Heart right ventricle (tissue), 16 donors: ENCODE results near the gene SELL. TPM values are rescaled to one million over a fixed set of nuclear protein-coding genes. Genes with fewer than 3 reads are reported as not detected.

Experiments
- ATAC-seq, 8 donors: fragments of 200-7000 bp; cut with Tn5 transposase; one replicate each; pipeline ENCODE4 v1.9.1; 2020; ENCODE audit warnings: mild to moderate bottlenecking in 8 of 8, moderate library complexity in 8 of 8, moderate number of reproducible peaks in 1 of 8
- DNase-seq, 2 donors: peaks; one replicate each; pipeline ENCODE4 v3.0.0-alpha.2; 2020
- H3K27ac ChIP-seq, 10 donors: fragments of 200-600 bp; sonication (generic) in 2 of 10; one replicate each; pipeline versions ENCODE4 v1.5.0 to v1.8.0; 2020 to 2022; ENCODE audit warnings: mild to moderate bottlenecking in 3 of 10
- H3K27me3 ChIP-seq, 7 donors: fragments of 200-600 bp; one replicate each; pipeline ENCODE4 v1.8.0; 2021 to 2022; ENCODE audit warnings: mild to moderate bottlenecking in 2 of 7
- H3K36me3 ChIP-seq, 9 donors: fragments of 200-600 bp; sonication (generic) in 1 of 9; one replicate each; pipeline versions ENCODE4 v1.5.0 to v1.8.0; 2020 to 2022; ENCODE audit warnings: mild to moderate bottlenecking in 2 of 9
- H3K4me1 ChIP-seq, 9 donors: fragments of 200-600 bp; sonication (generic) in 1 of 9; one replicate each; pipeline versions ENCODE4 v1.5.0 to v1.8.0; 2020 to 2022; ENCODE audit warnings: mild to moderate bottlenecking in 4 of 9
- H3K4me3 ChIP-seq, 10 donors: fragments of 200-600 bp; sonication (generic) in 2 of 10; one replicate each; pipeline versions ENCODE4 v1.5.0 to v1.8.0; 2020 to 2022; ENCODE audit warnings: mild to moderate bottlenecking in 7 of 10, moderate library complexity in 2 of 10
- H3K9me3 ChIP-seq, 11 donors: fragments of 200-600 bp in 10 of 11; sonication (generic) in 2 of 11; one replicate each; pipeline versions ENCODE4 v1.5.0 to v1.8.0; 2013 to 2022; ENCODE audit warnings: mild to moderate bottlenecking in 2 of 11, control low read depth in 1 of 11, moderate library complexity in 1 of 11
- CTCF ChIP-seq, 9 donors: fragments of 200-600 bp; sonication (generic) in 2 of 9; IDR thresholded peaks; one replicate each; pipeline versions ENCODE4 v1.5.0 to v1.8.0; 2021 to 2022; ENCODE audit warnings: antibody characterized with exemption in 9 of 9, mild to moderate bottlenecking in 5 of 9, moderate library complexity in 1 of 9
- WGBS, 2 donors: extraction: QIAGEN DNeasy Blood & Tissue Kit; methylation state at CpG; one replicate each; pipeline ENCODE4 v1.1.7; 2013; ENCODE audit warnings: inconsistent platforms in 1 of 2; 5-methylcytosine and 5-hydroxymethylcytosine counted together
- intact Hi-C, 10 donors: fragments of 100-400 bp; cut with DNase I; formaldehyde crosslinking; loops; one replicate each; pipeline versions ENCODE4 v1.11.1 to v1.14.2; 2022
- long read RNA-seq, 3 donors: library from polyadenylated mRNA; unstranded; transcript quantifications; one replicate each; pipeline ENCODE4 v2.0.0, GENCODE V29; 2020 to 2021
- polyA plus RNA-seq, 2 donors: library from polyadenylated mRNA; stranded (reverse); fragments of 200-250 nt; gene quantifications; one replicate each; pipeline ENCODE4 v1.2.3, GENCODE V29; 2013
- total RNA-seq, 10 donors: library from RNA; stranded (reverse); fragmentation: NEBNext Ultra II Directional in 3 of 10; extraction: Animal tissue kit (Norgen Biotek cat#: 25700) in 3 of 10; gene quantifications; one replicate each; pipeline versions ENCODE4 v1.2.1 to v1.2.4, GENCODE V29; 2021 to 2023
- donor health status: Arrhythmogenic right ventricular cardiomyopathy.
- donor health status: ischemic (EF 13 %, LVEDD 7.1; RV severe dilation, severe dysfunction).
- donor health status: healthy with polysubstance abuse.
- donor health status: DM: no; HTN: yes; CAD: no.
- donor health status: DM: no; HTN: no; CAD: no.
- donor health status: ischemic (EF 25% LVEDD 6.9; RV normal size, moderate dysfunction).
- donor health status: ischemic (EF 25% LVEDD 5.7; RV mildly dilated, moderate dysfunction).
- donor health status: healthy.
- donor health status: DM: yes; HTN: yes; CAD: no.
- donor health status: Ischemic cardiomyopathy.
- donor health status: ischemic (EF 35%, LVEDD 5.7; RV mildly dilated, moderate dysfunction).
- donor health status: nonischemic (EF 11% LVEDD 7.7; RV severe dilation, severe dysfunction).
- donor health status: DM: yes; HTN: yes; CAD: no.
- donor health status: PGD.
- donor health status: ischemic (EF 29% LVEDD 5.4; RV normal size, mild dysfunction).
- donor health status: nonischemic (EF 23%, LVEDD 6.1; RV moderate dilation, normal function).

Gene SELL
- total RNA-seq, result 1 to 10 TPM; 1.3 to 8.5 (median 1.7) TPM
- polyA plus RNA-seq, result 1 to 10 TPM in 1 of 2 donors, under 1 TPM in 1; 0.59 to 1.2 TPM
- long read RNA-seq, donor 1, result 0 reads
- long read RNA-seq, donor 2, partial matches to known transcripts, result 0 of 1 reads
- long read RNA-seq, donor 2, other reads (novel, unspliced or antisense), result 0 of 1 reads
- long read RNA-seq, donor 3, partial matches to known transcripts, result 0 of 3 reads
- long read RNA-seq, donor 3, other reads (novel, unspliced or antisense), result 0 of 3 reads

GRCh38 chr1:169711469-169712308, at the start of gene SELL:
SELL (minus strand) TSS chr1:169711620; CDS start chr1:169711498, 122 bp downstream.
- Histone ChIP-seq H3K36me3 (no peaks in the 10 kb centered on the region), H3K9me3 (peaks cover 0 to 27% (median 13%) of the 10 kb centered on the region in 11 donors), H3K27me3 (peaks cover 0 to 15% (median 3%) of the 10 kb centered on the region in 7 donors), H3K4me3 (peak within 1 kb of the TSS in 8 of 10 donors; percentile 6 to 45 (median 30)), H3K4me1 (peaks cover 0 to 22% (median 0%) of the 10 kb centered on the region in 9 donors), H3K27ac (peak within 1 kb of the TSS in 1 of 10 donors; percentile 75)
- peak; percentile 64 to 83 (median 75) for TF ChIP-seq CTCF (IDR thresholded peaks at IDR 0.05)
- peak; percentile 72 to 95 (median 90) for ATAC-seq
- 9 to 12% methylated on average over 6 of the region's 6 CpGs for WGBS, 2 donors
- intact Hi-C loops, result loop anchor here in 9 of 10 donors (1.0 to 10.0 kb wide), 8 partner anchors 107 to 161 kb away; partner anchors contain the start of gene F5 (in 1 of the 9)
- DNase-seq, result peak in 1 of 2 donors; percentile 71

DNA sequence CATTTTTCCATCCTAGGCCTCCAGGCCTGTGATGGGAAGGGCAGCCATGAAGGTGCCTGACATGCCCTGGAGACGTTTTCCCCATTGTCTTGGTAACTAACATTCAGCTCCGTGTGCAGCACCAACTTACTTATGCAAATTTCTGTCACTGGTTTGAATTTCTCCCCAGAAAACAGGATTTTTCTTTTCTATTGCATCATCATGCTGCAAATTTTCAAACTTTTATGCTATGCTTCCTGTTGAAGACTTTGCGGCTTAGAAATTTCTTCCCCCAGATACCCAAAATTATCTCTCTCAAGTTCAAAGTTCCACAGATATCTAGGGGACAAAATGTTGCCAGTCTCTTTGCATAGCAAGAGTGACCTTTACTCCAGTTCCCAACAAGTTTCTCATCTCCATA, 47.6 kb upstream of the SELL start:
- Histone ChIP-seq H3K36me3 (no peaks in the 10 kb centered on the region), H3K27ac (no peak overlapping the region), H3K4me3 (no peak overlapping the region), H3K9me3 (no peaks in the 10 kb centered on the region), H3K4me1 (peaks cover 0 to 3% (median 0%) of the 10 kb centered on the region in 9 donors), H3K27me3 (peaks cover 0 to 10% (median 0%) of the 10 kb centered on the region in 7 donors)
- intact Hi-C loops, result no loop called here
- DNase-seq (no peak), ATAC-seq (no peak)
- WGBS, 2 donors, result 85 to 87% methylated on average over 3 of the region's 3 CpGs
- TF ChIP-seq CTCF (IDR thresholded peaks at IDR 0.05), result no peak

DNA sequence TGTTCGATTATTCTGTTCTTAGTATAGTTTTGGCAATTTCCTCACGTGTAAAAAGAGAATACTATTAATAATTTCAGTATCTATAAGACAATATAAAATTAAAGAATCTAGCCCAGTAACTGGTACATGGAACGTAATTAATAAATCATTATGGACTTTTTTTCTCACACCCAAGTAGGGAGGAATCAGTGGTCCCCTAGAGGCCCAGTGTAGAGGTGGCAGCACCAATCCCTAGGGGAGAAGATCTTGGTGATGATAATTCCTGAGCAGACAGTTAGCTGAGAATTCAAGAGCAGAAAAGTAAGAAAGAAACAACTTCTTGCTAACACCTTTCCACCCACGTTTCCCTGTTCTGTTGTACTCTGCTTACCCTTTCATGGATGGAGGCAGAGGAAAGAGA, 42.1 kb upstream of the SELL start:
- no peak for TF ChIP-seq CTCF (IDR thresholded peaks at IDR 0.05)
- Histone ChIP-seq H3K4me3 (no peak overlapping the region), H3K36me3 (no peaks in the 10 kb centered on the region), H3K27me3 (peaks cover 0 to 17% (median 0%) of the 10 kb centered on the region in 7 donors), H3K9me3 (no peaks in the 10 kb centered on the region), H3K27ac (no peak overlapping the region), H3K4me1 (no peaks in the 10 kb centered on the region)
- WGBS, 2 donors, result 67 to 68% methylated on average over 4 of the region's 4 CpGs
- no peak for ATAC-seq
- intact Hi-C loops, result no loop called here
- DNase-seq, result no peak

- 83 to 85% methylated on average over 1 of the region's 1 CpG for WGBS, 2 donors
- DNase-seq (no peak), ATAC-seq (no peak)
- Histone ChIP-seq H3K27me3 (peaks cover 0 to 21% (median 0%) of the 10 kb centered on the region in 7 donors), H3K9me3 (no peaks in the 10 kb centered on the region), H3K27ac (no peak overlapping the region), H3K4me3 (no peak overlapping the region), H3K4me1 (peaks cover 0 to 10% (median 3%) of the 10 kb centered on the region in 9 donors), H3K36me3 (no peaks in the 10 kb centered on the region)
- intact Hi-C loops, result no loop called here
- TF ChIP-seq CTCF (IDR thresholded peaks at IDR 0.05), result no peak
Measured at GRCh38 chr1:169750041-169750440, 38.6 kb upstream of the SELL start.
